A549 (cell line): Measurements from ENCODE around the gene JKAMP. TPM values are rescaled to one million over a fixed set of nuclear protein-coding genes. Genes with fewer than 3 reads are reported as not detected.

ENCODE experiments used
- ATAC-seq, 2 experiments: fragments of 200-7000 bp in 1 of 2; fragments of >200 bp in 1 of 2; cut with Nextera tagmentation in 1 of 2; cut with Tn5 transposase in 1 of 2; 3 replicates each; pipeline versions ENCODE4 v1.8.0 to v1.9.1; 2018 to 2020; ENCODE audit warnings: mild to moderate bottlenecking in 1 of 2, moderate library complexity in 1 of 2
- CTCF ChIA-PET: fragments of 300-600 bp; sonication (Branson Sonifier 250); formaldehyde crosslinking; extraction: SDS; loops from one replicate; lab custom pipeline; 2021; ENCODE audit warnings: antibody characterized with exemption, inconsistent platforms; lab: Yijun Ruan, JAX
- POLR2A ChIA-PET: fragments of 350-600 bp; formaldehyde crosslinking; extraction: SDS; loops from one replicate; lab custom pipeline; 2021; ENCODE audit warnings: antibody characterized with exemption, inconsistent platforms; lab: Yijun Ruan, JAX
- DNase-seq, 2 experiments: peaks; one replicate each; pipeline versions ENCODE4 v3.0.0 to v3.0.0-alpha.2; 2011 to 2016; ENCODE audit warnings: low read depth in 1 of 2, low spot score in 1 of 2
- FAIRE-seq: peaks from 2 replicates; lab custom pipeline; 2011; peaks lifted over from hg19 to GRCh38; lab: Jason Lieb, UNC
- H3K27ac ChIP-seq, 2 experiments: fragments of >200 bp; sonication (Bioruptor Twin); formaldehyde crosslinking; 3 replicates each; pipeline ENCODE4 v1.5.1; 2016 to 2017
- H3K4me1 ChIP-seq: fragments of >200 bp; sonication (Bioruptor Twin); formaldehyde crosslinking; 3 replicates; pipeline ENCODE4 v1.6.1; 2016
- H3K4me2 ChIP-seq: fragments of >200 bp; sonication (Bioruptor Twin); formaldehyde crosslinking; 3 replicates; pipeline ENCODE4 v1.6.1; 2016
- H3K4me3 ChIP-seq: fragments of >200 bp; sonication (Bioruptor Twin); formaldehyde crosslinking; 3 replicates; pipeline ENCODE4 v1.5.1; 2016
- H3K9me3 ChIP-seq: fragments of >200 bp; sonication (Bioruptor Twin); formaldehyde crosslinking; 3 replicates; pipeline ENCODE4 v1.6.1; 2016
- BCL3 ChIP-seq: fragments of >200 bp; sonication (Bioruptor Twin); formaldehyde crosslinking; IDR thresholded peaks from 3 replicates; pipeline ENCODE4 v1.6.1; 2016
- BHLHE40 ChIP-seq: IDR thresholded peaks from 2 replicates; pipeline ENCODE4 v1.6.1; 2012; ENCODE audit warnings: low read depth, low read length, inconsistent platforms
- CBX2 ChIP-seq: fragments of 200-600 bp; sonication (generic); IDR thresholded peaks from 2 replicates; pipeline ENCODE4 v1.6.1; 2016; ENCODE audit warnings: low read depth, mild to moderate bottlenecking, borderline replicate concordance
- CBX8 ChIP-seq: fragments of 200-600 bp; sonication (generic); IDR thresholded peaks from 2 replicates; pipeline ENCODE4 v1.6.1; 2016
- CHD2 ChIP-seq: fragments of 150-350 bp; IDR thresholded peaks from 2 replicates; pipeline ENCODE4 v1.6.1; 2014; ENCODE audit warnings: low read length; ENCODE audit not compliant: partially characterized antibody
- CTCF ChIP-seq: fragments of >200 bp; sonication (Bioruptor Twin); formaldehyde crosslinking; IDR thresholded peaks from 3 replicates; pipeline ENCODE4 v1.5.1; 2016
- EHF ChIP-seq: fragments of 250-450 bp; sonication (Bioruptor Pico); IDR thresholded peaks from 2 replicates; pipeline ENCODE4 v1.5.0; 2020; ENCODE audit warnings: mild to moderate bottlenecking
- EHMT2 ChIP-seq: fragments of 200-600 bp; sonication (generic); IDR thresholded peaks from 2 replicates; pipeline ENCODE4 v1.6.1; 2016; ENCODE audit warnings: antibody characterized with exemption, low read depth, mild to moderate bottlenecking, moderate library complexity
- ELK1 ChIP-seq: fragments of 150-350 bp; IDR thresholded peaks from 2 replicates; pipeline ENCODE4 v1.6.1; 2014; ENCODE audit warnings: low read depth, mild to moderate bottlenecking, low read length
- ESRRA ChIP-seq: fragments of 150-350 bp; IDR thresholded peaks from 2 replicates; pipeline ENCODE4 v1.6.1; 2014; ENCODE audit warnings: mild to moderate bottlenecking, low read length, borderline replicate concordance
- FOSB ChIP-seq: fragments of 250-450 bp; sonication (Bioruptor Pico); IDR thresholded peaks from 2 replicates; pipeline ENCODE4 v1.5.0; 2020; ENCODE audit warnings: mild to moderate bottlenecking, moderate library complexity
- FOSL2 ChIP-seq, 2 experiments: fragments of 450-650 bp in 1 of 2; fragments of >200 bp in 1 of 2; sonication (Bioruptor Twin) in 1 of 2; formaldehyde crosslinking; IDR thresholded peaks; 2 replicates each; pipeline versions ENCODE4 v1.5.0 to v1.6.1; 2016 to 2020; ENCODE audit warnings: mild to moderate bottlenecking in 1 of 2, moderate library complexity in 1 of 2
- GATA3 ChIP-seq: IDR thresholded peaks from 2 replicates; pipeline ENCODE4 v1.6.1; 2012; ENCODE audit warnings: borderline replicate concordance
- HOXB5 ChIP-seq: fragments of 250-450 bp; sonication (Bioruptor Pico); IDR thresholded peaks from 2 replicates; pipeline ENCODE4 v1.5.0; 2020; ENCODE audit warnings: mild to moderate bottlenecking, moderate library complexity
- JUNB ChIP-seq: fragments of >200 bp; sonication (Bioruptor Twin); formaldehyde crosslinking; IDR thresholded peaks from 2 replicates; pipeline ENCODE4 v1.6.1; 2016
- KDM1A ChIP-seq: fragments of 200-600 bp; sonication (generic); IDR thresholded peaks from 2 replicates; pipeline ENCODE4 v1.6.1; 2016; ENCODE audit warnings: low read depth, mild to moderate bottlenecking
- MAFK ChIP-seq: fragments of 450-650 bp; IDR thresholded peaks from 2 replicates; pipeline ENCODE4 v1.6.1; 2014; ENCODE audit not compliant: partially characterized antibody
- MAX ChIP-seq: IDR thresholded peaks from 2 replicates; pipeline ENCODE4 v1.6.1; 2012
- MAZ ChIP-seq: fragments of 150-350 bp; IDR thresholded peaks from 2 replicates; pipeline ENCODE4 v1.6.1; 2014; ENCODE audit warnings: antibody characterized with exemption, low read depth, low read length, borderline replicate concordance
- MYC ChIP-seq: IDR thresholded peaks from 2 replicates; pipeline ENCODE4 v1.6.1; 2012; ENCODE audit warnings: mild to moderate bottlenecking, inconsistent platforms, low read length, improper control_type of control experiment, borderline replicate concordance
- NFE2L2 ChIP-seq: fragments of 150-350 bp; conservative IDR thresholded peaks from 2 replicates; pipeline ENCODE4 v1.6.1; 2014; ENCODE audit warnings: low read length
- NPAS2 ChIP-seq: fragments of 250-450 bp; sonication (Bioruptor Pico); IDR thresholded peaks from 2 replicates; pipeline ENCODE4 v1.8.0; 2022; ENCODE audit warnings: mild to moderate bottlenecking, moderate library complexity, borderline replicate concordance
- PHF8 ChIP-seq: fragments of 200-600 bp; sonication (generic); IDR thresholded peaks from 2 replicates; pipeline ENCODE4 v1.6.1; 2016; ENCODE audit warnings: low read depth, mild to moderate bottlenecking, antibody characterized with exemption, moderate library complexity, borderline replicate concordance
- RAD21 ChIP-seq, 2 experiments: fragments of >200 bp in 1 of 2; sonication (Bioruptor Twin) in 1 of 2; formaldehyde crosslinking in 1 of 2; IDR thresholded peaks in 1 of 2; conservative IDR thresholded peaks in 1 of 2; 2 replicates in 1 of 2; 3 replicates in 1 of 2; pipeline ENCODE4 v1.6.1; 2012 to 2018; ENCODE audit warnings: inconsistent platforms in 1 of 2
- RARB ChIP-seq: fragments of 250-450 bp; sonication (Bioruptor Pico); IDR thresholded peaks from 2 replicates; pipeline ENCODE4 v1.8.0; 2021; ENCODE audit warnings: mild to moderate bottlenecking, moderate library complexity
- RCOR1 ChIP-seq: fragments of 150-350 bp; IDR thresholded peaks from 2 replicates; pipeline ENCODE4 v1.6.1; 2014; ENCODE audit warnings: antibody characterized with exemption, low read length, low read depth
- REST ChIP-seq: fragments of 200-600 bp; sonication (generic); IDR thresholded peaks from 2 replicates; pipeline ENCODE4 v1.6.1; 2016; ENCODE audit warnings: antibody characterized with exemption, mild to moderate bottlenecking, moderate library complexity
- RNF2 ChIP-seq: fragments of 200-600 bp; sonication (generic); IDR thresholded peaks from 2 replicates; pipeline ENCODE4 v1.6.1; 2016; ENCODE audit warnings: low read depth, mild to moderate bottlenecking, antibody characterized with exemption, moderate library complexity, borderline replicate concordance
- ZNF302 ChIP-seq: fragments of 250-450 bp; sonication (Bioruptor Pico); IDR thresholded peaks from 2 replicates; pipeline ENCODE4 v1.9.0; 2021; ENCODE audit warnings: inconsistent platforms, mild to moderate bottlenecking, moderate library complexity
- ZSCAN20 ChIP-seq: fragments of 250-450 bp; sonication (Bioruptor Pico); IDR thresholded peaks from 2 replicates; pipeline ENCODE4 v1.8.0; 2022; ENCODE audit warnings: mild to moderate bottlenecking, moderate library complexity
- WGBS: methylation state at CpG from one replicate; pipeline ENCODE4 v1.1.6; 2017; ENCODE audit errors: missing lambda C conversion rate; 5-methylcytosine and 5-hydroxymethylcytosine counted together
- polyA minus RNA-seq: library from RNA; depleted of rRNA, polyadenylated mRNA; stranded (reverse); fragments of >200 nt; gene quantifications from 2 replicates; pipeline ENCODE4 v1.2.3, GENCODE V29; 2011; rRNA and poly(A)+ RNA removed
- polyA plus RNA-seq, 4 experiments: library from polyadenylated mRNA; depleted of rRNA in 3 of 4; stranded (reverse); fragments of >200 nt; fragmentation: RNase III in 1 of 4; extraction: RNeasy Plus Mini Kit Qiagen cat#74134 plus additional on column Dnase treatment in 1 of 4; gene quantifications; 2 replicates in 3 of 4; 3 replicates in 1 of 4; pipeline ENCODE4 v1.2.3, GENCODE V29; 2011 to 2017

Gene JKAMP
- polyA plus RNA-seq (2011; rRNA removed): 254 and 266 TPM in 2 replicates
- polyA plus RNA-seq (2012; cell fraction: cytosol; rRNA removed): 85.8 and 91.9 TPM in 2 replicates
- polyA plus RNA-seq (2012; cell fraction: nucleus; rRNA removed): 49.4 and 74.0 TPM in 2 replicates
- 86.8 to 89.4 TPM (median 89.1 TPM) in 3 replicates for polyA plus RNA-seq (2017; fragmentation: RNase III; extraction: RNeasy Plus Mini Kit Qiagen cat#74134 plus additional on column Dnase treatment)
- polyA minus RNA-seq: 98.6 and 106 TPM in 2 replicates

GRCh38 chr14:59483819-59484638 is at the start of gene JKAMP, which contains the start of gene L3HYPDH:
Gene JKAMP (plus strand): TSS chr14:59484517. CDS start chr14:59484590, 73 bp downstream.
Gene L3HYPDH (minus strand): TSS chr14:59484408. CDS start chr14:59484316, 92 bp downstream.
- ChIA-PET POLR2A (interaction anchor here (0.5 to 2.5 kb wide), 23 partner anchors 9 to 765 kb away, joined by 3 to 13 read pairs (median 4); partner anchors contain the start of genes CCDC175, DAAM1, PCNX4 and PPM1A), CTCF (interaction anchor here (0.5 to 3.0 kb wide), 17 partner anchors 8 to 339 kb away, joined by 3 to 19 read pairs (median 4); partner anchors contain the start of gene CCDC175)
- H3K4me3 ChIP-seq: peak within 1 kb of the TSS; percentile 82
- no peaks in the 10 kb centered on the region for H3K9me3 ChIP-seq
- FAIRE-seq (no peak), DNase-seq (peak; percentile 83 to 96), ATAC-seq (peak; percentile 83 to 89)
- H3K4me2 ChIP-seq: peak within 1 kb of the TSS; percentile 78
- 2% methylated on average over 11 of the region's 92 CpGs for WGBS
- peak within 1 kb of the TSS; percentile 98 for H3K27ac ChIP-seq
- H3K4me1 ChIP-seq: peaks cover 39% of the 10 kb centered on the region
- TF ChIP-seq ELK1: no peak
- no peak for TF ChIP-seq ZSCAN20 (CRISPR knock-in tag)
- TF ChIP-seq EHF (CRISPR knock-in tag): no peak
- TF ChIP-seq ESRRA: no peak
- no peak for TF ChIP-seq EHMT2
- peak; percentile 99 for TF ChIP-seq MAX
- no peak for TF ChIP-seq CBX8
- TF ChIP-seq MAFK: peak; percentile 91
- TF ChIP-seq ZNF302 (CRISPR knock-in tag): no peak
- TF ChIP-seq REST: peak; percentile 56; the same call in 1 of the 2 replicates
- TF ChIP-seq MYC: peak; percentile 98
- 0 out of 2 replicates have a peak, but pooled peaks have one; percentile 34 for TF ChIP-seq RARB (CRISPR knock-in tag)
- TF ChIP-seq KDM1A: no peak
- peak; percentile 65 for TF ChIP-seq CTCF
- peak; percentile 63 for TF ChIP-seq PHF8
- TF ChIP-seq CBX2: no peak
- no peak for TF ChIP-seq MAZ
- TF ChIP-seq JUNB: no peak
- no peak for TF ChIP-seq RNF2
- TF ChIP-seq RCOR1: no peak
- no peak for TF ChIP-seq NFE2L2
- no peak for TF ChIP-seq CHD2
- no peak for TF ChIP-seq BHLHE40
- TF ChIP-seq NPAS2 (CRISPR knock-in tag): peak; percentile 81
- TF ChIP-seq BCL3: peak; percentile 94
- no peak for TF ChIP-seq FOSB (CRISPR knock-in tag)
- TF ChIP-seq HOXB5: peak; percentile 72; the same call in 1 of the 2 replicates
- peak; percentile 39 for TF ChIP-seq GATA3
- TF ChIP-seq RAD21 (conservative IDR thresholded peaks at IDR 0.05 in 1 of 2, IDR thresholded peaks at IDR 0.05 in 1 of 2): no peak; a peak in 1 of 5 replicates
- TF ChIP-seq FOSL2 (IDR thresholded peaks at IDR 0.05): no peak
- peak; percentile 13; the same call in 1 of the 2 replicates for TF ChIP-seq FOSL2 (CRISPR knock-in tag; IDR thresholded peaks at IDR 0.05)
